Fibroblast of lung (primary cell): ENCODE results near the gene TCP1.

Experiments used
- EZH2 ChIP-seq: IDR thresholded peaks from 2 replicates; pipeline ENCODE4 v1.5.1; 2012; ENCODE audit warnings: low read length, control low read depth, mild to moderate bottlenecking; ENCODE audit errors: missing control alignments
- TF ChIP-seq, protein P1 (sequence below), 2 donors: IDR thresholded peaks in 1 of 2; conservative IDR thresholded peaks in 1 of 2; 1 replicate in 1 of 2; 2 replicates in 1 of 2; pipeline ENCODE4 v1.5.1; 2011 to 2012; ENCODE audit warnings: low read length in 2 of 2, control low read depth in 1 of 2, inconsistent platforms in 1 of 2, low read depth in 1 of 2, mild to moderate bottlenecking in 1 of 2

DNA sequence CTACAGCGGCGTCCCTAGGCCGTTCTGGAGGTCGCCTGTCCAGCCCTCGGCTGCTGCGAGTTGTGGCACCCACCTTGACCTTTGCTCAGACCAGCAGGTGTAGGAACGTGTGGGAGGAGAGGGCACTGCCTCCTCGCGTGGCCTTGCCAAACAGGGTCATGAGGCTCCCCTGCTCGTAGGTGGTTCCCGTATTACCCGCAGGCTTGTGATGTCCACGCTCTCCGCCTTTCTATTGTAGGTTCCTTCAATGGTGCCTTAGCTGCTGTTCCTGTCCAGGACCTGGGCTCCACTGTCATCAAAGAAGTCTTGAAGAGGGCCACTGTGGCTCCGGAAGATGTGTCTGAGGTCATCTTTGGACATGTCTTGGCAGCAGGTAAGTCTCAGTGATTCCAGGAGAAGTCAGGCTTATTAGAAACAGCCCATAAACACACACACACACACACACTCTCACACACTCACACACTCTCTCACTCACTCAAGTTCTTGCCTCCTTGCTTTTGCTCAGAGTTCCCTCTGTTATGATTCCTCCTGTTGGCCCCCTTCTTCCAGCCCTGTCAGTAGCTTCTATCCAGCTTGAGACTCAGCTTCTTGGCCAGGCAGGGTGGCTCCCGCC lies 26.6 kb downstream of the TCP1 start:
- TF ChIP-seq, protein P1, sequence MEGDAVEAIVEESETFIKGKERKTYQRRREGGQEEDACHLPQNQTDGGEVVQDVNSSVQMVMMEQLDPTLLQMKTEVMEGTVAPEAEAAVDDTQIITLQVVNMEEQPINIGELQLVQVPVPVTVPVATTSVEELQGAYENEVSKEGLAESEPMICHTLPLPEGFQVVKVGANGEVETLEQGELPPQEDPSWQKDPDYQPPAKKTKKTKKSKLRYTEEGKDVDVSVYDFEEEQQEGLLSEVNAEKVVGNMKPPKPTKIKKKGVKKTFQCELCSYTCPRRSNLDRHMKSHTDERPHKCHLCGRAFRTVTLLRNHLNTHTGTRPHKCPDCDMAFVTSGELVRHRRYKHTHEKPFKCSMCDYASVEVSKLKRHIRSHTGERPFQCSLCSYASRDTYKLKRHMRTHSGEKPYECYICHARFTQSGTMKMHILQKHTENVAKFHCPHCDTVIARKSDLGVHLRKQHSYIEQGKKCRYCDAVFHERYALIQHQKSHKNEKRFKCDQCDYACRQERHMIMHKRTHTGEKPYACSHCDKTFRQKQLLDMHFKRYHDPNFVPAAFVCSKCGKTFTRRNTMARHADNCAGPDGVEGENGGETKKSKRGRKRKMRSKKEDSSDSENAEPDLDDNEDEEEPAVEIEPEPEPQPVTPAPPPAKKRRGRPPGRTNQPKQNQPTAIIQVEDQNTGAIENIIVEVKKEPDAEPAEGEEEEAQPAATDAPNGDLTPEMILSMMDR (conservative IDR thresholded peaks at IDR 0.05 in 1 of 2, IDR thresholded peaks at IDR 0.05 in 1 of 2; ENCODE audit: low read depth in 1 of 2, low read length in 2 of 2), result no peak
- TF ChIP-seq EZH2, result no peak
